NCI-H1092 (cell line): ENCODE measurements around the gene GPRC5B.

Experiments
- DNase-seq: peaks from one replicate; lab custom pipeline; 2025; lab: John Stamatoyannopoulos, UW

The GPRC5B gene

GRCh38 chr16:19884611-19885450, at the start of gene GPRC5B:
TSS of gene GPRC5B (minus strand) at chr16:19884848. CDS start at chr16:19872845, 12,003 bp downstream.
- peak; percentile 35 for DNase-seq

- no peak for DNase-seq
These were observed 49.1 kb upstream of the GPRC5B start for GRCh38 chr16:19933740-19934139.

- DNase-seq: no peak
These were observed 44.4 kb upstream of the GPRC5B start for GRCh38 chr16:19929062-19929511.

GRCh38 chr16:19928432-19928831, 43.8 kb upstream of the GPRC5B start:
- DNase-seq: no peak

- DNase-seq: no peak
These were observed 42.1 kb upstream of the GPRC5B start for GRCh38 chr16:19926449-19927390.

GRCh38 chr16:19923396-19923795, 38.7 kb upstream of the GPRC5B start:
- DNase-seq: no peak

GRCh38 chr16:19919142-19919541, 34.5 kb upstream of the GPRC5B start:
- DNase-seq: no peak

GRCh38 chr16:19916064-19916463, 31.4 kb upstream of the GPRC5B start:
- no peak for DNase-seq

GRCh38 chr16:19914877-19915276, 30.2 kb upstream of the GPRC5B start:
- no peak for DNase-seq

GRCh38 chr16:19913340-19913645, 28.6 kb upstream of the GPRC5B start:
- no peak for DNase-seq

- no peak for DNase-seq
These were observed 28.0 kb upstream of the GPRC5B start for GRCh38 chr16:19912455-19913339.

- no peak for DNase-seq
These were observed 27.3 kb upstream of the GPRC5B start for GRCh38 chr16:19911747-19912454.

- DNase-seq: no peak
These were observed 26.6 kb upstream of the GPRC5B start for GRCh38 chr16:19911204-19911603.

- no peak for DNase-seq
These were observed 25.2 kb upstream of the GPRC5B start for GRCh38 chr16:19909750-19910322.

GRCh38 chr16:19908921-19909320, 24.3 kb upstream of the GPRC5B start:
- no peak for DNase-seq

- DNase-seq: peak; percentile 78
These were observed 22.7 kb upstream of the GPRC5B start for GRCh38 chr16:19907161-19907992.

- DNase-seq: no peak
These were observed 16.5 kb upstream of the GPRC5B start for GRCh38 chr16:19901164-19901563.

- DNase-seq: no peak
These were observed 14.9 kb upstream of the GPRC5B start for GRCh38 chr16:19899605-19899955.

- peak; percentile 56 for DNase-seq
These were observed 14.4 kb upstream of the GPRC5B start for GRCh38 chr16:19898924-19899604.
